SK-N-SH treated with all-trans-retinoic acid at 6 μM for 48 hours (cell line): ENCODE results near the gene ABCA1.
"Not testable (repeated sequence)": the region's sequence is repeated elsewhere in the genome, so short reads cannot be mapped to it uniquely, and the experiment has no call there.

Source experiments
- ATAC-seq: fragments of 200-7000 bp; cut with Tn5 transposase; 3 replicates; pipeline ENCODE4 v1.9.1; 2020; ENCODE audit warnings: mild to moderate bottlenecking, moderate library complexity
- ARNTL ChIP-seq: fragments of 450-650 bp; formaldehyde crosslinking; IDR thresholded peaks from 2 replicates; pipeline ENCODE4 v1.5.0; 2020; ENCODE audit warnings: low read depth, mild to moderate bottlenecking, moderate library complexity, borderline replicate concordance
- BACH2 ChIP-seq: fragments of 250-450 bp; sonication (Bioruptor Pico); IDR thresholded peaks from 2 replicates; pipeline ENCODE4 v1.9.0; 2021; ENCODE audit warnings: mild to moderate bottlenecking, borderline replicate concordance
- CREB5 ChIP-seq: fragments of 250-450 bp; sonication (Bioruptor Pico); IDR thresholded peaks from 2 replicates; pipeline ENCODE4 v1.5.1; 2020; ENCODE audit warnings: low read depth, mild to moderate bottlenecking, moderate library complexity
- CSRNP3 ChIP-seq: fragments of 250-450 bp; sonication (Bioruptor Pico); IDR thresholded peaks from 2 replicates; pipeline ENCODE4 v1.5.1; 2021; ENCODE audit warnings: mild to moderate bottlenecking, moderate library complexity
- ESRRG ChIP-seq: fragments of 250-450 bp; sonication (Bioruptor Pico); IDR thresholded peaks from 2 replicates; pipeline ENCODE4 v1.6.1; 2021; ENCODE audit warnings: mild to moderate bottlenecking
- GLIS3 ChIP-seq: fragments of 250-450 bp; sonication (Bioruptor Pico); IDR thresholded peaks from 2 replicates; pipeline ENCODE4 v1.5.0; 2020; ENCODE audit warnings: mild to moderate bottlenecking, moderate library complexity
- ISL1 ChIP-seq: fragments of 250-450 bp; sonication (Bioruptor Pico); IDR thresholded peaks from 2 replicates; pipeline ENCODE4 v2.1.2; 2022; ENCODE audit warnings: mild to moderate bottlenecking, moderate library complexity
- OSR1 ChIP-seq: fragments of 250-450 bp; sonication (Bioruptor Pico); IDR thresholded peaks from 2 replicates; pipeline ENCODE4 v1.8.0; 2022; ENCODE audit warnings: moderate library complexity, mild to moderate bottlenecking, inconsistent platforms
- PATZ1 ChIP-seq: fragments of 250-450 bp; sonication (Bioruptor Pico); IDR thresholded peaks from 2 replicates; pipeline ENCODE4 v1.8.0; 2020; ENCODE audit warnings: mild to moderate bottlenecking, moderate library complexity, borderline replicate concordance
- POU6F1 ChIP-seq: fragments of 250-450 bp; sonication (Bioruptor Pico); IDR thresholded peaks from 2 replicates; pipeline ENCODE4 v1.8.0; 2021; ENCODE audit warnings: low read depth, mild to moderate bottlenecking, moderate library complexity, borderline replicate concordance
- PPARA ChIP-seq: fragments of 250-450 bp; sonication (Bioruptor Pico); IDR thresholded peaks from 2 replicates; pipeline ENCODE4 v1.5.0; 2020; ENCODE audit warnings: mild to moderate bottlenecking, borderline replicate concordance
- RARB ChIP-seq: fragments of 250-450 bp; sonication (Bioruptor Pico); IDR thresholded peaks from 2 replicates; pipeline ENCODE4 v1.8.0; 2021; ENCODE audit warnings: mild to moderate bottlenecking, moderate library complexity
- SNAI2 ChIP-seq: fragments of 250-450 bp; sonication (Bioruptor Pico); IDR thresholded peaks from 2 replicates; pipeline ENCODE4 v1.5.0; 2020; ENCODE audit warnings: mild to moderate bottlenecking, moderate library complexity
- TCF4 ChIP-seq: fragments of 250-450 bp; sonication (Bioruptor Pico); IDR thresholded peaks from 2 replicates; pipeline ENCODE4 v1.8.0; 2021; ENCODE audit warnings: mild to moderate bottlenecking, moderate library complexity, borderline replicate concordance
- TOX ChIP-seq: fragments of 250-450 bp; sonication (Bioruptor Pico); IDR thresholded peaks from 2 replicates; pipeline ENCODE4 v1.8.0; 2021; ENCODE audit warnings: mild to moderate bottlenecking, moderate library complexity, borderline replicate concordance
- ZC3H10 ChIP-seq: fragments of 250-450 bp; sonication (Bioruptor Pico); IDR thresholded peaks from 2 replicates; pipeline ENCODE4 v1.5.1; 2021; ENCODE audit warnings: mild to moderate bottlenecking, moderate library complexity
- ZFP3 ChIP-seq: fragments of 250-450 bp; sonication (Bioruptor Pico); IDR thresholded peaks from 2 replicates; pipeline ENCODE4 v1.5.0; 2020; ENCODE audit warnings: mild to moderate bottlenecking, moderate library complexity
- ZFP30 ChIP-seq: fragments of 450-650 bp; formaldehyde crosslinking; IDR thresholded peaks from 2 replicates; pipeline ENCODE4 v1.5.0; 2022; ENCODE audit warnings: mild to moderate bottlenecking, moderate library complexity
- ZNF565 ChIP-seq: fragments of 450-650 bp; formaldehyde crosslinking; conservative IDR thresholded peaks from 2 replicates; pipeline ENCODE4 v1.5.0; 2020; ENCODE audit warnings: low read depth, mild to moderate bottlenecking, moderate library complexity
- ZNF70 ChIP-seq: fragments of 450-650 bp; formaldehyde crosslinking; IDR thresholded peaks from 2 replicates; pipeline ENCODE4 v1.5.0; 2020; ENCODE audit warnings: mild to moderate bottlenecking, moderate library complexity
- ZNF8 ChIP-seq: fragments of 450-650 bp; formaldehyde crosslinking; IDR thresholded peaks from 2 replicates; pipeline ENCODE4 v1.5.0; 2020; ENCODE audit warnings: mild to moderate bottlenecking, moderate library complexity

Gene ABCA1

GRCh38 chr9:104900871-104901270 lies 27.1 kb downstream of the ABCA1 start:
- ATAC-seq, result no peak
- TF ChIP-seq TOX (CRISPR knock-in tag) (no peak), PATZ1 (no peak), ZNF70 (CRISPR knock-in tag) (no peak), ZFP3 (no peak), RARB (no peak), SNAI2 (CRISPR knock-in tag) (no peak), GLIS3 (CRISPR knock-in tag) (no peak), ISL1 (CRISPR knock-in tag) (no peak)

- TF ChIP-seq POU6F1 (CRISPR knock-in tag), result no peak
- no peak for TF ChIP-seq GLIS3 (CRISPR knock-in tag)
- TF ChIP-seq OSR1 (CRISPR knock-in tag), result no peak
- TF ChIP-seq ZFP3, result no peak
- no peak for TF ChIP-seq CREB5 (CRISPR knock-in tag)
- TF ChIP-seq ZC3H10, result no peak
- TF ChIP-seq ESRRG, result no peak
- no peak for TF ChIP-seq ZFP30 (CRISPR knock-in tag)
- TF ChIP-seq, all 23 proteins: peak for 0
- no peak for ATAC-seq
Measured at GRCh38 chr9:104900324-104900723, 27.6 kb downstream of the ABCA1 start.

GRCh38 chr9:104899759-104900247 lies 28.2 kb downstream of the ABCA1 start:
- ATAC-seq, result no peak
- TF ChIP-seq TCF4 (CRISPR knock-in tag) (no peak), PPARA (no peak), GLIS3 (CRISPR knock-in tag) (no peak), SNAI2 (CRISPR knock-in tag) (no peak), ARNTL (CRISPR knock-in tag) (no peak), CREB5 (CRISPR knock-in tag) (no peak)

GRCh38 chr9:104898376-104898775 lies 29.6 kb downstream of the ABCA1 start:
- ATAC-seq, result not testable (repeated sequence)

- ATAC-seq, result no peak
- TF ChIP-seq TOX (CRISPR knock-in tag) (no peak), ZFP30 (CRISPR knock-in tag) (no peak), GLIS3 (CRISPR knock-in tag) (no peak), ZNF565 (CRISPR knock-in tag) (no peak), CSRNP3 (CRISPR knock-in tag) (no peak), BACH2 (CRISPR knock-in tag) (no peak), ZFP3 (no peak), POU6F1 (CRISPR knock-in tag) (no peak), PATZ1 (no peak), ZNF70 (CRISPR knock-in tag) (no peak), ZNF8 (CRISPR knock-in tag) (no peak), SNAI2 (CRISPR knock-in tag) (no peak), PPARA (no peak)
Measured at GRCh38 chr9:104896131-104896530, 31.8 kb downstream of the ABCA1 start.
